Activated T-cell treated with anti-CD3 and anti-CD28 coated beads, Interleukin-2, amount 50 U/mL, for 24 hours (primary cell): Measurements from ENCODE around the gene FXYD6.

ENCODE experiments used
- DNase-seq: peaks from one replicate; pipeline ENCODE4 v3.0.0-alpha.2; 2020
- H3K27ac Mint-ChIP-seq: 2 replicates; pipeline ENCODE4 v1.8.0; 2020; ENCODE audit warnings: mild to moderate bottlenecking, mixed read lengths
- H3K27me3 Mint-ChIP-seq: 2 replicates; pipeline ENCODE4 v1.8.0; 2020; ENCODE audit warnings: mixed read lengths
- H3K36me3 Mint-ChIP-seq: 2 replicates; pipeline ENCODE4 v1.8.0; 2020; ENCODE audit warnings: low read depth, mixed read lengths
- H3K4me1 Mint-ChIP-seq: 2 replicates; pipeline ENCODE4 v1.8.0; 2020; ENCODE audit warnings: low read depth, mixed read lengths
- H3K4me3 Mint-ChIP-seq: 2 replicates; pipeline ENCODE4 v1.8.0; 2020; ENCODE audit warnings: mild to moderate bottlenecking, moderate library complexity, mixed read lengths
- H3K9me3 Mint-ChIP-seq: 2 replicates; pipeline ENCODE4 v1.8.0; 2020; ENCODE audit warnings: mixed read lengths

The FXYD6 gene

GRCh38 chr11:117793583-117793982 is 82.9 kb downstream of the FXYD6 start:
- DNase-seq = no peak
- Mint-ChIP-seq H3K27me3 (peaks cover 61% of the 10 kb centered on the region), H3K4me3 (no peak overlapping the region), H3K27ac (no peak overlapping the region), H3K4me1 (peaks cover 16% of the 10 kb centered on the region), H3K9me3 (no peaks in the 10 kb centered on the region), H3K36me3 (no peaks in the 10 kb centered on the region)

GRCh38 chr11:117792992-117793391 is 83.5 kb downstream of the FXYD6 start:
- peaks cover 57% of the 10 kb centered on the region for H3K27me3 Mint-ChIP-seq
- H3K27ac Mint-ChIP-seq = no peak overlapping the region
- H3K4me1 Mint-ChIP-seq = peaks cover 16% of the 10 kb centered on the region
- no peak overlapping the region for H3K4me3 Mint-ChIP-seq
- no peak for DNase-seq
- H3K36me3 Mint-ChIP-seq = no peaks in the 10 kb centered on the region
- H3K9me3 Mint-ChIP-seq = no peaks in the 10 kb centered on the region

- Mint-ChIP-seq H3K4me3 (no peak overlapping the region), H3K27me3 (peaks cover 49% of the 10 kb centered on the region), H3K36me3 (no peaks in the 10 kb centered on the region), H3K27ac (no peak overlapping the region), H3K4me1 (peaks cover 13% of the 10 kb centered on the region), H3K9me3 (no peaks in the 10 kb centered on the region)
- no peak for DNase-seq
Measured at GRCh38 chr11:117792241-117792640, 84.2 kb downstream of the FXYD6 start.

- no peaks in the 10 kb centered on the region for H3K36me3 Mint-ChIP-seq
- H3K9me3 Mint-ChIP-seq = no peaks in the 10 kb centered on the region
- H3K27me3 Mint-ChIP-seq = peaks cover 46% of the 10 kb centered on the region
Measured at GRCh38 chr11:117790279-117790678, 86.2 kb downstream of the FXYD6 start.

GRCh38 chr11:117789241-117789640 is 87.2 kb downstream of the FXYD6 start:
- Mint-ChIP-seq H3K4me1 (no peaks in the 10 kb centered on the region), H3K27me3 (peaks cover 36% of the 10 kb centered on the region), H3K36me3 (no peaks in the 10 kb centered on the region), H3K9me3 (no peaks in the 10 kb centered on the region), H3K27ac (no peak overlapping the region), H3K4me3 (no peak overlapping the region)
- no peak for DNase-seq

More at GRCh38 chr11:117790279-117790678, 86.2 kb downstream of the FXYD6 start:
- Mint-ChIP-seq H3K27ac (no peak overlapping the region), H3K4me3 (no peak overlapping the region), H3K4me1 (peaks cover 3% of the 10 kb centered on the region)
- DNase-seq = no peak
